ENCODE results near the gene GPATCH1.

- no peak for TF ChIP-seq CTCF (conservative IDR thresholded peaks at IDR 0.05; ENCODE audit: low read depth, low read length)
- no peak for TF ChIP-seq EZH2 (IDR thresholded peaks at IDR 0.05; ENCODE audit: borderline replicate concordance, low read depth, low read length, poor library complexity, severe bottlenecking)
Observed at GRCh38 chr19:33111587-33111986, 30.6 kb downstream of the GPATCH1 start.
